ENCODE results near the gene OR1E1.
"Not testable (repeated sequence)": the region's sequence is repeated elsewhere in the genome, so short reads cannot be mapped to it uniquely, and the experiment has no call there.

Gene OR1E1, protein sequence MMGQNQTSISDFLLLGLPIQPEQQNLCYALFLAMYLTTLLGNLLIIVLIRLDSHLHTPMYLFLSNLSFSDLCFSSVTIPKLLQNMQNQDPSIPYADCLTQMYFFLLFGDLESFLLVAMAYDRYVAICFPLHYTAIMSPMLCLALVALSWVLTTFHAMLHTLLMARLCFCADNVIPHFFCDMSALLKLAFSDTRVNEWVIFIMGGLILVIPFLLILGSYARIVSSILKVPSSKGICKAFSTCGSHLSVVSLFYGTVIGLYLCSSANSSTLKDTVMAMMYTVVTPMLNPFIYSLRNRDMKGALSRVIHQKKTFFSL

GRCh38 chr17:3398310-3398709, at the start of gene OR1E1:
Gene OR1E1, minus strand, starts transcription at chr17:3398410. Its CDS starts 0 bp downstream, at chr17:3398410.
- no peak for DNase-seq

DNA sequence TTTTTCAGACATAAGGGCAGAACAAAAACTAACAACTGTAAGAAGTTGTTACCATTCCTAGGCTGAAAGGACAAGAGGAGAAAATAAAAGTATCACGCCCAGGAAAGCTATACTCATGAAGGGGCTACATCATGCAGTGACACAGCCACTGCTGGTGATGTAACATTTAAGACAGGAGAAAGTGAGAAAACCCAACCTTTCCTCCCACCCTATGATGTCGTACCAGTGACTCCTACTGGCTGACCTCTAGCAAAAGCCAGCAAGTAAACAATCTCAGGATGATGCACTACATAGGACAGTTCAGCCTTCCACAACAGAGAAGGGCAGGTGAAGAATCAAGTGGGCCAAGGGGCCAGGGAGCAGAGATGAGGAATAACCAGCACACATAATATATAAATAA, 49.4 kb upstream of the OR1E1 start:
- no peak for DNase-seq

DNA sequence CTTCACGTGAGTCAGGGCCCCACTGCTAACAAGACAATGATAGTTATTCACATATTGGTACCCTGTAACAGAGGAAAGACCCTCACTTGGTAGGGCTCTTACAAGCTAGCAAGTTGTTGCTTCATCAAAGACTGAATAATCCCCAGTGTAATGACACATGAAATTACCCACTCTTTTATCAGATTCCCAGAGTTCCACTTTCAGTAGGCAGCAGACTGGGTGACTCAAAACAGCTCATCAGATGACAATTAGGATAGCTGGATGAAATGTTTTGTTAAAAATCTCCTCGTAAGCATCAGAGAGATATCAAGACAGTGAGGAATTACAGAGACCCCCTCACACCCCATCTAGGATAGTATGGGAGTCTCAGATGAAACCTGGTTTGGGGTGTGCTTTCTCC, 42.2 kb upstream of the OR1E1 start:
- no peak for DNase-seq

DNA sequence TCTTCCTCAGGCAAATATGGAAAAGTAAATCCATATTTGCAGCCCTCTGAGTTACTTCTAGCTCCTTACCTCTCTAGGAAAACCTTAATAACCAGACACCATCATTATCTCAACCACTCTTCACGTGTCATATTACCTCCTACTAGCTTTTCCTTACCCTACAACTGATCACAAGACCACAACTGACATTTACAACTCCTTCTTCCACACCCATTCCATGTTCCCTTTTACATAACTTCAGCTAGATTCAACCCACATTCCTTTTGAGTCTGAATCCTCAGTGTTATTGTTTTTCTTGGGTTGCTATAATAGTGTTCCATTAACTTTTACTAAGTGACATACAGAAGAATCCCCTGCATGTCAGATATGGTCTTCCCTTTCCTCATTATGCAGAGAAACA, 40.2 kb upstream of the OR1E1 start:
- no peak for DNase-seq

GRCh38 chr17:3433741-3434140, 35.5 kb upstream of the OR1E1 start, which contains the start of gene OR1E2:
Gene OR1E2, minus strand, starts transcription at chr17:3433841. Its CDS starts 0 bp downstream, at chr17:3433841.
- no peak for DNase-seq

DNA sequence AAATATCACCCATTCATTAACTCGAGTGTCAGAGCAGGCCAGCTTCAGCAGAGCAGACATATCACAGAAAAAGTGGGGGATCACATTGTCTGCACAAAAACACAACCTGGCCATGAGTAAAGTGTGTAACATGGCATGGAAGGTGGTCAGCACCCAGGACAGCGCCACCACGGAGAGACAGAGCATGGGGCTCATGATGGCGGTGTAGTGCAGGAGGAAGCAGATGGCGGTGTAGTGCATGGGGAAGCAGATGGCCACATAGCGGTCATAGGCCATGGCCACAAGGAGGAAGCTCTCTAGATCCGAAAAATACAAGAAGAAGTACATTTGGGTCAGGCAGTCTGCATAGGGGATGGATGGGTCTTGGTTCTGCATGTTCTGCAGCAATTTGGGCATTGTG, 35.0 kb upstream of the OR1E1 start:
- DNase-seq, result not testable (repeated sequence)

- DNase-seq, result no peak
Measured at GRCh38 chr17:3418222-3418621, 20.0 kb upstream of the OR1E1 start.

DNA sequence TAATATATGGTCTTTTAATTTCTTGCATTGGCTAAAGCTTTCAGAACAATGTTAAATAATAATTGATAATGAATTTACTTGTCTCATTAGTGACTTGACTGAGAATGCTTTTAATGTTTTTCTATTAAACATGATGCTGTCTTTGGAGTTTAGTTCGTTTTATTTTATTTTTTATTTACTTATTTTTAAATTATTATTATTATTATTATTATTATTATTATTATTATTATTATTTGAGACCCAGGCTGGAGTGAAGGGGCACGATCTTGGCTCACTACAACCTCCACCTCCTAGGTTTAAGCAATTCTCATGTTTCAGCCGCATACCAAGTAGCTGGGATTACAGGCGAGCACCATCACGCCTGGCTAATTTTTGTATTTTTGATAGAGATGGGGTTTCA, 17.4 kb upstream of the OR1E1 start:
- DNase-seq, result no peak

- DNase-seq, result not testable (repeated sequence)
Measured at GRCh38 chr17:3412216-3412615, 14.0 kb upstream of the OR1E1 start.

DNA sequence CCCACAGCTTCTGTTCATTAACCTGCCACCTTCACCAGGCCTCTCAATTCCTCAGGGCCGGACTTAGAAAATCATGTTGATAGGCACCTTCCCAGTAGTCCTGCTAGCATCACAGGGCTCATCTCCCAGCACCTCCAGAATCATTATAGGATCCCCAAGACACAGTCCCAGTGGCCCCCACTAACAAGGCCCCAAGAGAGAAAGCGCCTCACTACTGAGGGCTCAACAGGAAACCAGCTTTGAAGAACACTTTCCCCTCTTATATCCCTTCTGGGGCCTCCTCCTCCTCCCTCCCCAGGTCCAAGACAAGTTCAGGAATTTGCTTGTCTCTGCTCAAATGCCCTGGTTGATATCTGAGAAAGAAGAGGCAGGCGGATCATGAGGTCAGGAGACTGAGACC, 12.9 kb upstream of the OR1E1 start, which contains the start of gene OR3A3:
Gene OR3A3 (plus strand): TSS at position 301 of the 400 bp plus-strand sequence.
- no peak for DNase-seq

DNA sequence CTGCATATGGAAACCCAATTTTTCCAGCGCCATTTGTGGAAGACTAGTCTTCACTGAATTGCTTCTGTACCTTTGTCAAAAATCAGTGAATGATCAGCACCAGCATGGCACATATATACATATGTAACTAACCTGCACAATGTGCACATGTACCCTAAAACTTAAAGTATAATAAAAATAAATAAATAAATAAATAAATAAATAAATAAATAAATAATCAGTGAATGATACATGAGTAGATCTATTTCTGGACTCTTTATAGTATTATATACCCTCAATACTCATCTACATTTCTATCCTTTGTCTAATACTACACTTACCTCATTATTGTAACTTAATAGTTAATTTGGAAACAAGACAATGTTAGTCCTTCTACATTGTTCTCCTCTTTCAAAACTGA, 5.6 kb upstream of the OR1E1 start:
- not testable (repeated sequence) for DNase-seq

DNA sequence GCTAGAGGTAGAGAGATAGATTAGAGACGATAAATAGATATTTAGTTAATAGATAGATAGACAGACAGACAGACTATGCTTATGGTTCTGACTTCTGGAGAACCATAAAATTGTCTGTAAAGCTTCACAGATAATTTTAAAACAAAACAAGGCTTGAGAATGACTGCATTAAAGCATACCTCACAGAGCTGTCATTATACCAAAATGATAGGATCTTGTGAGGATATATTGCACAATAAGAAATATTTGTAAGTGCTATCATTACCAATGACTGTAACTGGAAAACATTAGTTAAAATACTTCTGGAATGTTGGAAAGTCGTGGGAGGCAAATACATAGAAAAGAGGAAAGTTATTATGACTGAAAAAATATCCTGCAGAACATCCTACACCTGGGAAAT, 3.6 kb upstream of the OR1E1 start:
- DNase-seq, result no peak

GRCh38 chr17:3400055-3400454, 1.8 kb upstream of the OR1E1 start:
- no peak for DNase-seq

DNA sequence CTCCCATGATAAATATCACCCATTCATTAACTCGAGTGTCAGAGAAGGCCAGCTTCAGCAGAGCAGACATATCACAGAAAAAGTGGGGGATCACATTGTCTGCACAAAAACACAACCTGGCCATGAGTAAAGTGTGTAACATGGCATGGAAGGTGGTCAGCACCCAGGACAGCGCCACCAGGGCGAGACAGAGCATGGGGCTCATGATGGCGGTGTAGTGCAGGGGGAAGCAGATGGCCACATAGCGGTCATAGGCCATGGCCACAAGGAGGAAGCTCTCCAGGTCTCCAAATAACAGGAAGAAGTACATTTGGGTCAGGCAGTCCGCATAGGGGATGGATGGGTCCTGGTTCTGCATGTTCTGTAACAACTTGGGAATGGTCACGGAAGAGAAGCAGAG, 409 bp downstream of the OR1E1 start:
- not testable (repeated sequence) for DNase-seq

GRCh38 chr17:3389791-3390190, 8.4 kb downstream of the OR1E1 start:
- DNase-seq, result no peak

DNA sequence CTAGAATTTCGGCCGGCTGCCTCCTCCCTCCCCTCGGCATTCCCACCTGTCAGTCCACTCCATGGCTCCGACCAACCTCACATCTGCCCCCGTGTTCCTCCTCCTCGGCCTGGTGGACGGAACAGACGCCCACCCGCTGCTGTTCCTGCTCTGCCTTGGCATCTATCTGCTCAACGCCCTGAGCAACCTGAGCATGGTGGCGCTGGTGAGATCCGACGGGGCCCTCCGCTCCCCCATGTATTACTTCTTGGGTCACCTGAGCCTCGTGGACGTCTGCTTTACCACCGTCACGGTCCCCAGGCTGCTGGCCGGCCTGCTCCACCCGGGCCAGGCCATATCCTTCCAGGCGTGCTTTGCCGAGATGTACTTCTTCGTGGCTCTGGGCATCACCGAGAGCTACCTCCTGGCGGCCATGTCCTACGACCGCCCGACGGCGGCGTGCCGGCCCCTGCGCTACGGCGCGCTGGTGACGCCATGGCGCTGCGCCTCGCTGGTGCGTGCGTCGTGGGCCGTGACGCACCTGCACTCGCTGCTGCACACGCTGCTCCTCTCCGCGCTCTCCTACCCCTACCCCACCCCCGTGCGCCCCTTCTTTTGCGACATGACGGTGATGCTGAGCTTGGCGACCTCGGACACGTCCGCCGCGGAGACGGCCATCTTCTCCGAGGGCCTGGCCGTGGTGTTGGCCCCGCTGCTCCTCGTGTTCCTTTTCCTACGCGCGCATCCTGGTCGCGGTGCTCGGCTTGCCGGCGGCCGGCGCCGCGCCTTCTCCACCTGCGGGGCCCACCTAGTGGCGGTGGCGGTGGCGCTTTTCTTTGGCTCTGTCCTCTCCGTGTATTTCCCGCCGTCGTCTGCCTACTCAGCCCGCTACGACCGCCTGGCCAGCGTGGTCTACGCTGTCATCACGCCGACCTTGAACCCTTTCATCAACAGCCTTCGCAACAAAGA, 12.1 kb downstream of the OR1E1 start, which contains the start of gene OR3A2:
Gene OR3A2 (minus strand): TSS at position 440 of the 948 bp plus-strand sequence.
- DNase-seq, result no peak

GRCh38 chr17:3381957-3382356, 16.3 kb downstream of the OR1E1 start:
- DNase-seq, result no peak

DNA sequence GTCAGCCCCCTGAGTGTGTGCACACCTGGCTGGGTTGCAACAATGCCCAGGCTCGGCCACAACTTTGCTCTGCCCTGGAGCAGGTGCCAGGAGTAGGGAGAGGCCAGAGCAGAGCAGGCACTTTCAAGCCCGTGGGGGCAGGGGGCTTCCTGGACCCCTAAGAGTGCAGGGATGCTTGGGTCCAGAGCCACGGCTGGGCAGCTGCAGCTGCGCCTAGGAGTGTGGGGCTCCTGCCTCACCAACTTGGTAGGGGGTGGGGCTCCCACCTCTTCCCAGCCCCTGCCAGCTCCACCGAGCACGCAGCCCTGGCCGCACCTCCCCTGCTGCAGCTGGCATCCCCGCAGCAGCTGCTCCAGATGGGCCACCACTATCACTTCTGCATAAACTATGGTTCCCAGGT, 19.9 kb downstream of the OR1E1 start:
- no peak for DNase-seq

DNA sequence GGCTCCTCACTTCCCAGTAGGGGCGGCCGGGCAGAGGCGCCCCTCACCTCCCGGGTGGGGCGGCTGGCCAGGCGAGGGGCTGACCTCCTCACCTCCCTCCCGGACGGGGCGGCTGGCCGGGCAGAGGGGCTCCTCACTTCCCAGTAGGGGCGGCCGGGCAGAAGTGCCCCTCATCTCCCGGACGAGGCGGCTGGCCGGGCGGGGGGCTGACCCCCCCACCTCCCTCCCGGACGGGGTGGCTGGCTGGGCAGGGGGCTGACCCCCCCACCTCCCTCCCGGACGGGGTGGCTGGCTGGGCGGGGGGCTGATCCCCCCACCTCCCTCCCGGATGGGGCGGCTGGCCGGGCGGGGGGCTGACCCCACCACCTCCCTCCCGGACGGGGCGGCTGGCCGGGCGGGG, 27.0 kb downstream of the OR1E1 start:
- DNase-seq, result not testable (repeated sequence)

Data from NCI-H187 treated with DMSO at 0.1 percent for 48 hours (cell line).